Liver (tissue), 9 donors: ENCODE data around the gene CASP3. TPM values are rescaled to one million over a fixed set of nuclear protein-coding genes. Genes with fewer than 3 reads are reported as not detected.

Experiments used
- DNase-seq: peaks from one replicate; pipeline ENCODE4 v3.0.0-alpha.2; 2017; ENCODE audit warnings: low spot score
- H3K27ac ChIP-seq, 2 donors: one replicate each; pipeline ENCODE4 v1.7.0; 2013; ENCODE audit warnings: inconsistent platforms in 2 of 2, low read length in 2 of 2, control low read depth in 1 of 2, low read depth in 1 of 2, mild to moderate bottlenecking in 1 of 2
- H3K27me3 ChIP-seq, 4 donors: one replicate each; pipeline versions ENCODE4 v1.6.1 to v1.7.0; 2013; ENCODE audit warnings: low read length in 3 of 4, inconsistent platforms in 1 of 4, mild to moderate bottlenecking in 1 of 4, moderate library complexity in 1 of 4; ENCODE audit not compliant: control insufficient read depth in 4 of 4, insufficient read depth in 4 of 4
- H3K36me3 ChIP-seq, 4 donors: one replicate each; pipeline versions ENCODE4 v1.6.1 to v1.7.0; 2013; ENCODE audit warnings: low read length in 3 of 4, mild to moderate bottlenecking in 3 of 4, low read depth in 1 of 4, moderate library complexity in 1 of 4; ENCODE audit not compliant: control insufficient read depth in 4 of 4, insufficient read depth in 3 of 4
- H3K4me1 ChIP-seq, 4 donors: one replicate each; pipeline versions ENCODE4 v1.6.1 to v1.7.0; 2013; ENCODE audit warnings: low read length in 3 of 4, mild to moderate bottlenecking in 3 of 4, moderate library complexity in 1 of 4; ENCODE audit not compliant: control insufficient read depth in 4 of 4, insufficient read depth in 4 of 4
- H3K4me3 ChIP-seq, 3 donors: one replicate each; pipeline versions ENCODE4 v1.6.1 to v1.7.0; 2013; ENCODE audit warnings: low read length in 3 of 3, control low read depth in 1 of 3, low read depth in 1 of 3, mild to moderate bottlenecking in 1 of 3
- H3K9ac ChIP-seq, 2 donors: one replicate each; pipeline ENCODE4 v1.7.0; 2013; ENCODE audit warnings: low read length in 2 of 2, mild to moderate bottlenecking in 2 of 2, moderate library complexity in 2 of 2, control low read depth in 1 of 2, low read depth in 1 of 2
- H3K9me3 ChIP-seq, 4 donors: one replicate each; pipeline versions ENCODE4 v1.6.1 to v1.7.0; 2013; ENCODE audit warnings: low read length in 3 of 4; ENCODE audit not compliant: control insufficient read depth in 4 of 4
- CTCF ChIP-seq: fragments of 150-350 bp; IDR thresholded peaks from 2 replicates; pipeline ENCODE4 v1.5.1; 2017; ENCODE audit warnings: improper control_type of control experiment, low read depth, low read length; ENCODE audit not compliant: missing input control
- EGR1 ChIP-seq, 2 donors: IDR thresholded peaks; 2 replicates each; pipeline ENCODE4 v1.6.1; 2016 to 2018; ENCODE audit warnings: antibody characterized with exemption in 2 of 2, low read depth in 2 of 2
- FOXA1 ChIP-seq: IDR thresholded peaks from 2 replicates; pipeline ENCODE4 v1.6.1; 2016; ENCODE audit warnings: antibody characterized with exemption
- FOXA2 ChIP-seq: IDR thresholded peaks from 2 replicates; pipeline ENCODE4 v1.6.1; 2016; ENCODE audit warnings: antibody characterized with exemption
- GABPA ChIP-seq, 2 donors: IDR thresholded peaks in 1 of 2; conservative IDR thresholded peaks in 1 of 2; 2 replicates each; pipeline ENCODE4 v1.6.1; 2016; ENCODE audit warnings: antibody characterized with exemption in 2 of 2, mild to moderate bottlenecking in 1 of 2, moderate library complexity in 1 of 2
- HNF4A ChIP-seq, 2 donors: conservative IDR thresholded peaks; 2 replicates each; pipeline ENCODE4 v1.6.1; 2016; ENCODE audit warnings: antibody characterized with exemption in 2 of 2, mild to moderate bottlenecking in 2 of 2
- HNF4G ChIP-seq: IDR thresholded peaks from 2 replicates; pipeline ENCODE4 v1.6.1; 2016; ENCODE audit warnings: antibody characterized with exemption
- JUND ChIP-seq, 2 donors: IDR thresholded peaks; 2 replicates each; pipeline ENCODE4 v1.6.1; 2016; ENCODE audit warnings: antibody characterized with exemption in 2 of 2
- MAX ChIP-seq: IDR thresholded peaks from 2 replicates; pipeline ENCODE4 v1.6.1; 2016; ENCODE audit warnings: antibody characterized with exemption
- NR2F2 ChIP-seq: IDR thresholded peaks from 2 replicates; pipeline ENCODE4 v1.6.1; 2016; ENCODE audit warnings: antibody characterized with exemption
- RAD21 ChIP-seq, 2 donors: IDR thresholded peaks; 2 replicates each; pipeline ENCODE4 v1.6.1; 2016; ENCODE audit warnings: antibody characterized with exemption in 2 of 2, mild to moderate bottlenecking in 2 of 2
- REST ChIP-seq: IDR thresholded peaks from 2 replicates; pipeline ENCODE4 v1.6.1; 2016; ENCODE audit warnings: antibody characterized with exemption, mild to moderate bottlenecking
- RXRA ChIP-seq, 2 donors: IDR thresholded peaks; 2 replicates each; pipeline ENCODE4 v1.6.1; 2017 to 2018; ENCODE audit warnings: antibody characterized with exemption in 2 of 2, mild to moderate bottlenecking in 1 of 2
- SP1 ChIP-seq: IDR thresholded peaks from 2 replicates; pipeline ENCODE4 v1.6.1; 2018; ENCODE audit warnings: antibody characterized with exemption, mild to moderate bottlenecking
- TAF1 ChIP-seq: conservative IDR thresholded peaks from 2 replicates; pipeline ENCODE4 v1.6.1; 2016; ENCODE audit warnings: antibody characterized with exemption, mild to moderate bottlenecking
- YY1 ChIP-seq: IDR thresholded peaks from 2 replicates; pipeline ENCODE4 v1.6.1; 2016; ENCODE audit warnings: antibody characterized with exemption, mild to moderate bottlenecking
- ZBTB33 ChIP-seq: IDR thresholded peaks from 2 replicates; pipeline ENCODE4 v1.6.1; 2016; ENCODE audit warnings: antibody characterized with exemption
- WGBS: extraction: QIAGEN DNeasy Blood & Tissue Kit; methylation state at CpG from one replicate; pipeline ENCODE4 v1.1.7; 2013; 5-methylcytosine and 5-hydroxymethylcytosine counted together
- polyA plus RNA-seq, 2 donors: library from polyadenylated mRNA; stranded (reverse) in 1 of 2; unstranded in 1 of 2; fragments of 200-250 nt in 1 of 2; fragments of >200 nt in 1 of 2; fragmentation: Nextera tagmentation in 1 of 2; extraction: Ambion mirVana in 1 of 2; gene quantifications; one replicate each; pipeline versions ENCODE4 v1.2.1 to v1.2.3, GENCODE V29; 2013 to 2015
- total RNA-seq, 2 donors: library from RNA; depleted of rRNA; stranded (reverse); fragments of >200 nt; gene quantifications; one replicate each; pipeline ENCODE4 v1.2.3, GENCODE V29; 2014
- TF ChIP-seq, protein P1 (sequence below): IDR thresholded peaks from 2 replicates; pipeline ENCODE4 v1.6.1; 2016; ENCODE audit warnings: antibody characterized with exemption
- donor health status: healthy.
- donor health status: healthy.
- donor health status: healthy.
- donor health status: healthy.
- donor health status: healthy.

CASP3 gene
- total and polyA plus RNA-seq, 4 donors = 7.8 to 30.1 (median 11.8) TPM

DNA sequence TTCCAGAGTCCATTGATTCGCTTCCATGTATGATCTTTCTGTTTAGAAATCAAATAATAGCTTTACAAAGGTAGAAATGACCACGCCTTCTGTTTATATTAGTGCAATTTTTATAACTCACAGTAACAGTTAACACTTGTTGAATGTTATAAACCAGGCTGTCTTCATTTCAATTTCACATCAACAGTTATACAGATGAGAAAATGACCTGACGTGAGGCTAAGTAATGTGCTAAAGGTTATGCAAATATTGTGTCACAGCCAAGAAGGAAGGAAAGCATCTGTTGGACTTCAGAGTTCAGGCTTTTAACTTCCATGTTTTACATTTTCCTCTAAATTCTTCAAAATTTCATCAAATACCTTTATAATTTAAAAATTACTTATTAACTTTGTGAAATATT lies 13.9 kb downstream of the CASP3 start (continued):
- TF ChIP-seq REST (no peak), YY1 (peak; percentile 33), FOXA1 (no peak), RXRA (IDR thresholded peaks at IDR 0.05) (peak; percentile 76 to 82), ZBTB33 (peak; percentile 21)

DNA sequence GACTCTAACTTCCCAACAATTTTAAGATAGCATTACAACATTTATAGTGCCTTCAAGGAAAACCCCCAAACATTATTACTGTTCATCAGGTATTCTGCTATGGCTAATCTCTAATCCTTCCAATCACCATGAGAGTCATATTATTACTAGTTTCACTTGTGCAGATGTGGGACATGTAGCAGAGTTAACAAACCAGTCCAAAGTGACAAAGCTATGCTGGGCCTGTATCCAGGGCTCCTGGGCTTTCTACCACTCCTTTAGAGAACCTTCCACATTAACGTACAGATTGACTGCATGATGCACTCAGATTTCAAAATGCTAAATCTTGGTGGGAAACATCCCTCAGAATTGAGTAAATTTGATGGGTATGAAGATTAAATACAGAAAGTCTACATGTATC lies 16.4 kb downstream of the CASP3 start:
- H3K9me3 ChIP-seq = no peaks in the 10 kb centered on the region
- no peak overlapping the region for H3K27ac ChIP-seq
- H3K9ac ChIP-seq = no peak overlapping the region
- WGBS = 69% methylated on average over 1 of the region's 1 CpG
- no peak overlapping the region for H3K4me3 ChIP-seq
- no peak for DNase-seq
- H3K27me3 ChIP-seq = no peaks in the 10 kb centered on the region
- TF ChIP-seq MAX (no peak), EGR1 (IDR thresholded peaks at IDR 0.05; ENCODE audit: low read depth in 2 of 2) (no peak), HNF4A (conservative IDR thresholded peaks at IDR 0.05) (no peak), REST (no peak), FOXA2 (no peak), HNF4G (no peak), NR2F2 (no peak), RAD21 (IDR thresholded peaks at IDR 0.05) (no peak), GABPA (IDR thresholded peaks at IDR 0.05 in 1 of 2, conservative IDR thresholded peaks at IDR 0.05 in 1 of 2) (no peak), CTCF (no peak), SP1 (no peak), FOXA1 (no peak), TAF1 (no peak), JUND (IDR thresholded peaks at IDR 0.05) (no peak), RXRA (IDR thresholded peaks at IDR 0.05) (no peak), ZBTB33 (no peak), YY1 (no peak)
- TF ChIP-seq, protein P1, sequence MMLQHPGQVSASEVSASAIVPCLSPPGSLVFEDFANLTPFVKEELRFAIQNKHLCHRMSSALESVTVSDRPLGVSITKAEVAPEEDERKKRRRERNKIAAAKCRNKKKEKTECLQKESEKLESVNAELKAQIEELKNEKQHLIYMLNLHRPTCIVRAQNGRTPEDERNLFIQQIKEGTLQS = no peak
- H3K36me3 ChIP-seq = peaks cover 11 to 46% (median 38%) of the 10 kb centered on the region in 4 donors
- peaks cover 5 to 11% (median 8%) of the 10 kb centered on the region in 4 donors for H3K4me1 ChIP-seq
